Lower leg skin (tissue), 3 donors: ENCODE data around the gene NUAK1.

Experiments used
- CTCF ChIP-seq, 3 donors: fragments of 450-650 bp; IDR thresholded peaks; one replicate each; pipeline ENCODE4 v1.5.1; 2016; ENCODE audit warnings: antibody characterized with exemption in 3 of 3, mild to moderate bottlenecking in 3 of 3, moderate library complexity in 2 of 3
- POLR2A ChIP-seq, 2 donors: fragments of 450-650 bp; IDR thresholded peaks; one replicate each; pipeline ENCODE4 v1.6.1; 2016 to 2017; ENCODE audit warnings: antibody characterized with exemption in 2 of 2, mild to moderate bottlenecking in 1 of 2, moderate library complexity in 1 of 2

GRCh38 chr12:106113446-106113823 lies 25.3 kb downstream of the NUAK1 start:
- TF ChIP-seq CTCF (IDR thresholded peaks at IDR 0.05) (no peak), POLR2A (IDR thresholded peaks at IDR 0.05) (no peak)
